Measurements from ENCODE around the gene EXO5. TPM values are rescaled to one million over a fixed set of nuclear protein-coding genes. Genes with fewer than 3 reads are reported as not detected.
"Not testable (repeated sequence)": the region's sequence is repeated elsewhere in the genome, so short reads cannot be mapped to it uniquely, and the experiment has no call there.

The EXO5 gene
- total RNA-seq, 4 donors from 2014 or later: 6.0 to 14.2 (median 11.2) TPM

DNA sequence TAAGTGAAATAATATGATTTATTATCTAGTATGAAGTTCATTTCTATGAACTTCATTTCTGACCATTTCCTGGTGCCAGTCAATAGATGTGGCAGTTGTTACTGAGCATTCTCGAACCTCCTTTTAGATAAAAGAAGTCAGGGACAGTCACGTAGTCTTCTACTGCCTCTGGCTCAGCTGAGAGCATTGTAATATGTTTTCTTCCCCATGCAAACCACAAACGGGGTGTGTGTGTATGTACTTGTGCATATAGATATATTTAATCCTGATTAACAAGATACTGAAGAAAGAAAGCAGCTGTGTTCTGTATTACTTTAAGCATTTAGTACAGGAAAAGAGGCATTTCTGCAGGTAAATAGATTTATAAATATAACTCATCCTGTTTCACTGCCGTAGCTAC lies 44.5 kb downstream of the EXO5 start:
- intact Hi-C loops (cut with DNase I): no loop called here
- Histone ChIP-seq H3K4me3 (replicated peaks in 1 of 3) (no peak overlapping the region), H3K4me1 (no peaks in the 10 kb centered on the region), H3K27me3 (no peaks in the 10 kb centered on the region), H3K9me3 (no peaks in the 10 kb centered on the region), H3K36me3 (no peaks in the 10 kb centered on the region), H3K27ac (no peak overlapping the region)
- DNase-seq: no peak
- TF ChIP-seq POLR2A (IDR thresholded peaks at IDR 0.05) (no peak), CTCF (IDR thresholded peaks at IDR 0.05) (no peak)
- 76 to 79% methylated on average over 4 of the region's 4 CpGs for WGBS, 2 donors

DNA sequence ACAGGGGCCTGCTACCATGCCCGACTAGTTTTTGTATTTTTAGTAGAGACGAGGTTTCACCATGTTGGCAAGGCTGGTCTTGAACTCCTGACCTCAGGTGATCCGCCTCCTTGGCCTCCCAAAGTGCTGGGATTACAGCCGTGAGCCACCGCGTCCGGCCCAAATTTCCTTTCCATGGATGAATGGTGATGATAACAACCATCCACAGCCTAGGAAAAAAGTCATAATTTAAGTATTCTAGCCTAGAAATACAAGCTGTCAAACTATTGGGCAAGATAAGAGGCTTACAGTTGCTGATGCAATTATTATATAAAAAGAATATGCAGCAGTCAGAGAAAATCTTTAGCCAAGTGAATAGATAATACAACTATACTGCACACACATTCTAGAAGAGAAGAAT lies 46.2 kb downstream of the EXO5 start:
- DNase-seq; H3K4me3 ChIP-seq (replicated peaks in 1 of 3); intact Hi-C loops (cut with DNase I); H3K36me3 ChIP-seq; H3K4me1 ChIP-seq; H3K27me3 ChIP-seq; H3K27ac ChIP-seq; H3K9me3 ChIP-seq: not testable (repeated sequence)
- 72 to 77% methylated on average over 7 of the region's 7 CpGs for WGBS, 2 donors

DNA sequence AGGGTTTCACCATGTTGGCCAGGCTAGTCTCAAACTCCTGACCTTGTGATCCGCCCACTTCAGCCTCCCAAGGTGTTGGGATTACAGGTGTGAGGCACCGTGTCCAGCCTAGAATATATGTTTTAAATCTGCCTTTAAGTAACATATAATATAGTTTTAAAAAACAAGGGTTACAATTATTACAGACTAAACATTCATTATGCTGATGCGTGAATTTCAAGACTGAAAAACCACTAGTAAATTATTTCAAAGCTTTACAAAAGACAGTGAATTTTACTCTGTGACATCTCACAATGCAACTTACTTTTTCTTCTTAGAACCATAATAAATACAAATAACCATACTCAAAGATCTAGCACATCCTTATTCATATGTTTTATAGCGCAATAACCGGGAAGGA lies 47.6 kb downstream of the EXO5 start:
- no peak for TF ChIP-seq POLR2A (IDR thresholded peaks at IDR 0.05)
- TF ChIP-seq CTCF (IDR thresholded peaks at IDR 0.05): no peak

DNA sequence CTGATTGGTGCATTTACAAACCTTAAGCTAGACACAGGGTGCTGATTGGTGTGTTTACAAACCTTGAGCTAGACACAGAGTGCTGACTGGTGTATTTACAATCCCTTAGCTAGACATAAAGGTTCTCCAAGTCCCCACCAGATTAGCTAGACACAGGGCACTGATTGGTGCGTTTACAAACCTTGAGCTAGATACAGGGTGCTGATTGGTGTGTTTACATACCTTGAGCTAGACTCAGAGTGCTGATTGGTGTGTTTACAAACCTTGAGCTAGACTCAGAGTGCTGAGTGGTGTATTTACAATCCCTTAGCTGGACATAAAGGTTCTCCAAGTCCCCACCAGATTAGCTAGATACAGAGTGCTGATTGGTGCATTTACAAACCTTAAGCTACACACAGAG lies 49.7 kb downstream of the EXO5 start:
- H3K27ac ChIP-seq; H3K4me1 ChIP-seq; DNase-seq; H3K4me3 ChIP-seq (replicated peaks in 1 of 3); H3K27me3 ChIP-seq; H3K36me3 ChIP-seq; H3K9me3 ChIP-seq; intact Hi-C loops (cut with DNase I): not testable (repeated sequence)
- 83 to 100% methylated on average over 1 of the region's 1 CpG for WGBS, 2 donors

More for the DNA sequence above, 47.6 kb downstream of the EXO5 start:
- WGBS, 2 donors: 92 to 96% methylated on average over 5 of the region's 5 CpGs
- DNase-seq: no peak
- H3K27me3 ChIP-seq: no peaks in the 10 kb centered on the region
- intact Hi-C loops (cut with DNase I): no loop called here
- no peaks in the 10 kb centered on the region for H3K9me3 ChIP-seq
- H3K4me3 ChIP-seq (replicated peaks in 1 of 3): no peak overlapping the region
- H3K36me3 ChIP-seq: no peaks in the 10 kb centered on the region
- H3K4me1 ChIP-seq: no peaks in the 10 kb centered on the region
- no peak overlapping the region for H3K27ac ChIP-seq

- Histone ChIP-seq H3K27ac (no peak overlapping the region), H3K4me3 (replicated peaks in 1 of 3) (no peak overlapping the region), H3K4me1 (no peaks in the 10 kb centered on the region), H3K9me3 (no peaks in the 10 kb centered on the region), H3K27me3 (no peaks in the 10 kb centered on the region), H3K36me3 (no peaks in the 10 kb centered on the region)
- intact Hi-C loops (cut with DNase I): no loop called here
- 85 to 86% methylated on average over 2 of the region's 2 CpGs for WGBS, 2 donors
- no peak for TF ChIP-seq POLR2A (IDR thresholded peaks at IDR 0.05)
- TF ChIP-seq CTCF (IDR thresholded peaks at IDR 0.05): no peak
- DNase-seq: no peak
Measured at GRCh38 chr1:40562185-40562584, 53.6 kb downstream of the EXO5 start.

GRCh38 chr1:40563266-40563665 lies 54.7 kb downstream of the EXO5 start:
- DNase-seq: no peak
- no peak overlapping the region for H3K27ac ChIP-seq
- no peaks in the 10 kb centered on the region for H3K4me1 ChIP-seq
- H3K4me3 ChIP-seq (replicated peaks in 1 of 3): no peak overlapping the region
- no peaks in the 10 kb centered on the region for H3K27me3 ChIP-seq
- H3K9me3 ChIP-seq: no peaks in the 10 kb centered on the region
- TF ChIP-seq CTCF (IDR thresholded peaks at IDR 0.05) (no peak), POLR2A (IDR thresholded peaks at IDR 0.05) (no peak)
- no peaks in the 10 kb centered on the region for H3K36me3 ChIP-seq
- 89 to 91% methylated on average over 4 of the region's 4 CpGs for WGBS, 2 donors
- intact Hi-C loops (cut with DNase I): no loop called here

Measured in thyroid gland (tissue), 4 donors.